ENCODE measurements around the gene MALRD1.
"Not testable (repeated sequence)": the region's sequence is repeated elsewhere in the genome, so short reads cannot be mapped to it uniquely, and the experiment has no call there.

Gene MALRD1

GRCh38 chr10:19483421-19483820 is 434.8 kb downstream of the MALRD1 start:
- DNase-seq (ENCODE audit: low read depth in 1 of 2, low spot score in 1 of 2), result no peak

- DNase-seq (ENCODE audit: low read depth in 1 of 2, low spot score in 1 of 2), result no peak
Observed at GRCh38 chr10:19488592-19489280, 440.1 kb downstream of the MALRD1 start.

GRCh38 chr10:19491166-19491565 is 442.6 kb downstream of the MALRD1 start:
- DNase-seq (ENCODE audit: low read depth in 1 of 2, low spot score in 1 of 2), result no peak

GRCh38 chr10:19493917-19494316 is 445.3 kb downstream of the MALRD1 start:
- no peak for DNase-seq (ENCODE audit: low read depth in 1 of 2, low spot score in 1 of 2)

- no peak for DNase-seq (ENCODE audit: low read depth in 1 of 2, low spot score in 1 of 2)
Observed at GRCh38 chr10:19497026-19497425, 448.4 kb downstream of the MALRD1 start.

GRCh38 chr10:19498393-19499290 is 450.0 kb downstream of the MALRD1 start:
- DNase-seq (ENCODE audit: low read depth in 1 of 2, low spot score in 1 of 2), result no peak

- no peak for DNase-seq (ENCODE audit: low read depth in 1 of 2, low spot score in 1 of 2)
Observed at GRCh38 chr10:19499291-19499770, 450.7 kb downstream of the MALRD1 start.

- no peak for DNase-seq (ENCODE audit: low read depth in 1 of 2, low spot score in 1 of 2)
Observed at GRCh38 chr10:19500959-19501358, 452.4 kb downstream of the MALRD1 start.

- no peak for DNase-seq (ENCODE audit: low read depth in 1 of 2, low spot score in 1 of 2)
Observed at GRCh38 chr10:19505320-19506312, 457.0 kb downstream of the MALRD1 start.

- DNase-seq (ENCODE audit: low read depth in 1 of 2, low spot score in 1 of 2), result not testable (repeated sequence)
Observed at GRCh38 chr10:19510005-19510732, 461.6 kb downstream of the MALRD1 start.

GRCh38 chr10:19518109-19518508 is 469.5 kb downstream of the MALRD1 start:
- DNase-seq (ENCODE audit: low read depth in 1 of 2, low spot score in 1 of 2), result no peak

GRCh38 chr10:19518632-19519031 is 470.0 kb downstream of the MALRD1 start:
- no peak for DNase-seq (ENCODE audit: low read depth in 1 of 2, low spot score in 1 of 2)

- no peak for DNase-seq (ENCODE audit: low read depth in 1 of 2, low spot score in 1 of 2)
Observed at GRCh38 chr10:19531324-19531723, 482.7 kb downstream of the MALRD1 start.

- no peak for DNase-seq (ENCODE audit: low read depth in 1 of 2, low spot score in 1 of 2)
Observed at GRCh38 chr10:19532411-19532810, 483.8 kb downstream of the MALRD1 start.

GRCh38 chr10:19541299-19541698 is 492.7 kb downstream of the MALRD1 start:
- DNase-seq (ENCODE audit: low read depth in 1 of 2, low spot score in 1 of 2), result no peak

GRCh38 chr10:19546224-19546623 is 497.6 kb downstream of the MALRD1 start:
- no peak for DNase-seq (ENCODE audit: low read depth in 1 of 2, low spot score in 1 of 2)

- no peak for DNase-seq (ENCODE audit: low read depth in 1 of 2, low spot score in 1 of 2)
Observed at GRCh38 chr10:19549503-19549902, 500.9 kb downstream of the MALRD1 start.

GRCh38 chr10:19556666-19557065 is 508.1 kb downstream of the MALRD1 start:
- no peak for DNase-seq (ENCODE audit: low read depth in 1 of 2, low spot score in 1 of 2)

- DNase-seq (ENCODE audit: low read depth in 1 of 2, low spot score in 1 of 2), result no peak
Observed at GRCh38 chr10:19561181-19561580, 512.6 kb downstream of the MALRD1 start.

- DNase-seq (ENCODE audit: low read depth in 1 of 2, low spot score in 1 of 2), result no peak
Observed at GRCh38 chr10:19563388-19564141, 515.0 kb downstream of the MALRD1 start.
